Spleen (tissue), 7 donors: ENCODE data around the gene ZNF263.

Experiments used
- CTCF ChIP-seq, 11 experiments: fragments of 200-600 bp in 7 of 11; fragments of 450-650 bp in 4 of 11; sonication (generic) in 4 of 11; IDR thresholded peaks in 8 of 11; conservative IDR thresholded peaks in 3 of 11; 1 replicate in 7 of 11; 2 replicates in 4 of 11; pipeline versions ENCODE4 v1.4.0 to v1.8.0; 2016 to 2021; ENCODE audit warnings: antibody characterized with exemption in 11 of 11, inconsistent platforms in 4 of 11, mild to moderate bottlenecking in 1 of 11
- POLR2A ChIP-seq, 3 donors: fragments of 450-650 bp; IDR thresholded peaks; one replicate each; pipeline ENCODE4 v1.5.1; 2017; ENCODE audit warnings: antibody characterized with exemption in 3 of 3, mild to moderate bottlenecking in 1 of 3
- POLR2AphosphoS5 ChIP-seq, 3 donors: sonication (generic); formaldehyde crosslinking; IDR thresholded peaks; one replicate each; pipeline ENCODE4 v1.5.1; 2017; ENCODE audit warnings: antibody characterized with exemption in 3 of 3
- donor health status: DM: no; HTN: no; CAD: no; lungs with moderate emphysema.
- donor health status: DM: no; HTN: no; CAD: no.
- donor health status: DM: no; HTN: no; CAD: no.

DNA sequence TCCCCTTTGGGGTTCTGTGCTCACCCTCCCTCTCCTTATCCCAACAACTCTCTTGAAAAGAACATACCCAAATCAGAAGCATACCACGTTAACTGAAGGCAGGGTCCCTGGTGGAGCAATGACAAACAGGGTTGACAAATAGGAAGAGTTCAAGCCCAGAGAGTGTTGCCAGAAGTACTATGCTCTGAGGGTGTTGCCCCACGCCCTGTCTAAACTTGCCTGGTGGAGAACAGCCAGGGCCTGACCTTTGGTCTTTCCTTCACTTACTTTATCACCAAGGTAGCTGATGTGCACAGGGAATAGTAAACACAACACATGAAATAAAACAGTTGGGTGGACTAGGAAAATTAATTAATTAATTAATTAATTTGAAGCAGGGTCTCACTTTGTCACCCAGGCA, 45.4 kb downstream of the ZNF263 start:
- TF ChIP-seq POLR2A (IDR thresholded peaks at IDR 0.05), result no peak
- no peak for TF ChIP-seq CTCF (IDR thresholded peaks at IDR 0.05 in 8 of 11, conservative IDR thresholded peaks at IDR 0.05 in 3 of 11)
- TF ChIP-seq POLR2AphosphoS5 (IDR thresholded peaks at IDR 0.05), result no peak
